Fibroblast of villous mesenchyme (primary cell): ENCODE measurements around the gene IFFO2. TPM values are rescaled to one million over a fixed set of nuclear protein-coding genes. Genes with fewer than 3 reads are reported as not detected.

Experiments used
- DNase-seq: peaks from one replicate; pipeline ENCODE4 v3.0.0-alpha.2; 2010; ENCODE audit warnings: low read depth
- H3K4me3 ChIP-seq: 2 replicates; pipeline ENCODE4 v1.5.1; 2011; ENCODE audit warnings: low read depth, mild to moderate bottlenecking, low read length
- CTCF ChIP-seq: IDR thresholded peaks from 2 replicates; pipeline ENCODE4 v1.5.1; 2012; ENCODE audit warnings: low read depth, mild to moderate bottlenecking, low read length; ENCODE audit not compliant: insufficient read depth
- total RNA-seq: library from RNA; depleted of rRNA; stranded (reverse); fragments of >200 nt; gene quantifications from 2 replicates; pipeline ENCODE4 v1.2.3, GENCODE V29; 2012

The IFFO2 gene
- total RNA-seq, 1 donor: 11.2 TPM

GRCh38 chr1:18951818-18952391, 4.6 kb downstream of the IFFO2 start:
- H3K4me3 ChIP-seq: no peak overlapping the region
- DNase-seq: no peak
- no peak for TF ChIP-seq CTCF

- no peak overlapping the region for H3K4me3 ChIP-seq
- TF ChIP-seq CTCF: no peak
- no peak for DNase-seq
Observed at GRCh38 chr1:18951416-18951815, 5.1 kb downstream of the IFFO2 start.

- no peak for DNase-seq
- peak overlapping the region; percentile 32 for H3K4me3 ChIP-seq
Observed at GRCh38 chr1:18950401-18951026, 6.0 kb downstream of the IFFO2 start.

GRCh38 chr1:18949686-18950400, 6.6 kb downstream of the IFFO2 start:
- peak overlapping the region; percentile 32 for H3K4me3 ChIP-seq
- peak; percentile 20 for TF ChIP-seq CTCF
- DNase-seq: peak; percentile 51

More at GRCh38 chr1:18950401-18951026, 6.0 kb downstream of the IFFO2 start:
- no peak for TF ChIP-seq CTCF

GRCh38 chr1:18948913-18949685, 7.4 kb downstream of the IFFO2 start:
- peak overlapping the region; percentile 17 for H3K4me3 ChIP-seq
- peak; percentile 49 for DNase-seq
- TF ChIP-seq CTCF: no peak

- no peak for TF ChIP-seq CTCF
- DNase-seq: peak; percentile 53
- H3K4me3 ChIP-seq: no peak overlapping the region
Observed at GRCh38 chr1:18948048-18948912, 8.2 kb downstream of the IFFO2 start.
